K562 (cell line): ENCODE measurements around the gene MEIS2. TPM values are rescaled to one million over a fixed set of nuclear protein-coding genes. Genes with fewer than 3 reads are reported as not detected.

Experiments used
- BCL6 ChIP-seq: fragments of 250-450 bp; sonication (Bioruptor Pico); IDR thresholded peaks from 2 replicates; pipeline ENCODE4 v1.4.0; 2020
- CAMTA2 ChIP-seq: fragments of 250-450 bp; sonication (Bioruptor Pico); conservative IDR thresholded peaks from 2 replicates; pipeline ENCODE4 v1.5.1; 2022
- EHMT2 ChIP-seq: fragments of 450-650 bp; IDR thresholded peaks from 2 replicates; pipeline ENCODE4 v1.6.1; 2018; ENCODE audit warnings: antibody characterized with exemption
- FOXO4 ChIP-seq: fragments of 450-650 bp; formaldehyde crosslinking; IDR thresholded peaks from 2 replicates; pipeline ENCODE4 v1.4.0; 2020; ENCODE audit warnings: mild to moderate bottlenecking, moderate library complexity
- GTF2F1 ChIP-seq: IDR thresholded peaks from 2 replicates; pipeline ENCODE4 v1.6.1; 2011; ENCODE audit warnings: low read depth, low read length, improper control_type of control experiment
- JUND ChIP-seq, 2 experiments: IDR thresholded peaks; 2 replicates in 1 of 2; 3 replicates in 1 of 2; pipeline ENCODE4 v1.6.1; 2011; ENCODE audit warnings: borderline replicate concordance in 2 of 2, low read depth in 2 of 2, low read length in 2 of 2, improper control_type of control experiment in 1 of 2, missing biosample characterization in 1 of 2, missing genetic modification characterization in 1 of 2, missing genetic modification reagents in 1 of 2
- MYC ChIP-seq, 2 experiments: fragments of 250-450 bp in 1 of 2; sonication (Bioruptor Pico) in 1 of 2; IDR thresholded peaks; 2 replicates each; pipeline versions ENCODE4 v1.5.1 to v1.6.1; 2012 to 2021; ENCODE audit warnings: low read depth in 2 of 2, borderline replicate concordance in 1 of 2, improper control_type of control experiment in 1 of 2, low read length in 1 of 2, mild to moderate bottlenecking in 1 of 2, moderate library complexity in 1 of 2
- SMARCC2 ChIP-seq: fragments of 450-650 bp; IDR thresholded peaks from 2 replicates; pipeline ENCODE4 v1.6.1; 2017; ENCODE audit warnings: antibody characterized with exemption, moderate library complexity, mild to moderate bottlenecking, low read depth
- SP1 ChIP-seq: sonication (generic); formaldehyde crosslinking; IDR thresholded peaks from 2 replicates; pipeline ENCODE4 v1.8.1; 2022; ENCODE audit warnings: mild to moderate bottlenecking, missing genetic modification reagents
- TRIM28 ChIP-seq: fragments of 450-650 bp; IDR thresholded peaks from 2 replicates; pipeline ENCODE4 v1.6.1; 2017
- ZNF316 ChIP-seq: fragments of 450-650 bp; IDR thresholded peaks from 2 replicates; pipeline ENCODE4 v1.6.1; 2016
- polyA plus RNA-seq, 8 experiments: library from polyadenylated mRNA; depleted of rRNA in 4 of 8; stranded (reverse) in 5 of 8; unstranded in 3 of 8; fragments of >200 nt; fragmentation: Nextera tagmentation in 2 of 8; fragmentation: Illumina TruSeq in 1 of 8; extraction: Ambion mirVana in 2 of 8; extraction: Trizol in 1 of 8; gene quantifications; 2 replicates each; pipeline versions ENCODE4 v1.2.1 to v1.2.3, GENCODE V29; 2011 to 2014; ENCODE audit warnings: inconsistent platforms in 1 of 8, missing spikeins in 1 of 8
- total RNA-seq, 7 experiments: library from RNA; depleted of rRNA in 6 of 7; stranded (reverse); fragments of >200 nt in 6 of 7; fragmentation: Illumina TruSeq in 2 of 7; extraction: Trizol in 2 of 7; gene quantifications; 2 replicates each; pipeline versions ENCODE4 v1.2.1 to v1.2.3, GENCODE V29; 2011 to 2021; ENCODE audit warnings: low replicate concordance in 1 of 7
- TF ChIP-seq, protein P1 (sequence below): fragments of 250-450 bp; sonication (Bioruptor Pico); IDR thresholded peaks from 2 replicates; pipeline ENCODE4 v1.5.0; 2021

The MEIS2 gene
- total and polyA plus RNA-seq, 9 of the 15 experiments (the other 6 are each of a cell fraction or from before 2014, with no cell fraction given): 7.5 to 64.2 (median 22.3) TPM

- no peak for TF ChIP-seq JUND (IDR thresholded peaks at IDR 0.05; ENCODE audit: borderline replicate concordance, low read depth, low read length)
- TF ChIP-seq JUND (tag; IDR thresholded peaks at IDR 0.05; ENCODE audit: borderline replicate concordance, low read depth, low read length): peak; percentile 25; the same call in 1 of the 3 replicates
- TF ChIP-seq MYC (IDR thresholded peaks at IDR 0.05; ENCODE audit: low read depth, low read length): no peak
- TF ChIP-seq MYC (CRISPR knock-in tag; IDR thresholded peaks at IDR 0.05; ENCODE audit: borderline replicate concordance, low read depth): no peak
- TF ChIP-seq, protein P1, sequence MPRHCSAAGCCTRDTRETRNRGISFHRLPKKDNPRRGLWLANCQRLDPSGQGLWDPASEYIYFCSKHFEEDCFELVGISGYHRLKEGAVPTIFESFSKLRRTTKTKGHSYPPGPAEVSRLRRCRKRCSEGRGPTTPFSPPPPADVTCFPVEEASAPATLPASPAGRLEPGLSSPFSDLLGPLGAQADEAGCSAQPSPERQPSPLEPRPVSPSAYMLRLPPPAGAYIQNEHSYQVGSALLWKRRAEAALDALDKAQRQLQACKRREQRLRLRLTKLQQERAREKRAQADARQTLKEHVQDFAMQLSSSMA (CRISPR knock-in tag): no peak
- TF ChIP-seq SP1 (CRISPR knock-in tag): no peak
- TF ChIP-seq SMARCC2: no peak
- TF ChIP-seq GTF2F1: no peak
- no peak for TF ChIP-seq EHMT2
- TF ChIP-seq FOXO4 (CRISPR knock-in tag): no peak
- TF ChIP-seq CAMTA2 (CRISPR knock-in tag): no peak
- TF ChIP-seq TRIM28: no peak
- peak; percentile 15; the same call in 1 of the 2 replicates for TF ChIP-seq ZNF316
- no peak for TF ChIP-seq BCL6 (CRISPR knock-in tag)
Observed at GRCh38 chr15:36947035-36947719, 153.2 kb downstream of the MEIS2 start (continued).
